KMS-11 (cell line): ENCODE data around the gene HTRA3.

Experiments
- H2AFZ ChIP-seq: fragments of 200-600 bp; sonication (generic); 2 replicates; pipeline ENCODE4 v1.6.1; 2016; ENCODE audit warnings: antibody characterized with exemption, mixed run types, low read depth
- H3K27ac ChIP-seq: fragments of 200-600 bp; sonication (generic); 2 replicates; pipeline ENCODE4 v1.6.1; 2016; ENCODE audit warnings: mild to moderate bottlenecking, mixed run types
- H3K27me3 ChIP-seq: fragments of 200-600 bp; sonication (generic); 2 replicates; pipeline ENCODE4 v1.6.1; 2017; ENCODE audit warnings: mild to moderate bottlenecking, low read depth, mixed run types, moderate library complexity; ENCODE audit not compliant: insufficient read depth
- H3K36me3 ChIP-seq: fragments of 200-600 bp; sonication (generic); 2 replicates; pipeline ENCODE4 v1.6.1; 2017; ENCODE audit warnings: mild to moderate bottlenecking, mixed run types; ENCODE audit not compliant: insufficient read depth
- H3K4me1 ChIP-seq: fragments of 200-600 bp; sonication (generic); 2 replicates; pipeline ENCODE4 v1.6.1; 2016; ENCODE audit warnings: mild to moderate bottlenecking, low read depth, mixed run types; ENCODE audit not compliant: poor library complexity, severe bottlenecking
- H3K4me2 ChIP-seq: fragments of 200-600 bp; sonication (generic); 2 replicates; pipeline ENCODE4 v1.7.0; 2016; ENCODE audit warnings: mild to moderate bottlenecking, mixed run types
- H3K4me3 ChIP-seq: fragments of 200-600 bp; sonication (generic); IDR thresholded peaks from 2 replicates; pipeline ENCODE4 v1.6.1; 2017; ENCODE audit warnings: low read depth, low read length, mixed read lengths; ENCODE audit not compliant: insufficient read depth
- H3K79me2 ChIP-seq: fragments of 200-600 bp; sonication (generic); 2 replicates; pipeline ENCODE4 v1.6.1; 2016; ENCODE audit warnings: low read depth, mixed run types; ENCODE audit not compliant: insufficient read depth
- H3K9ac ChIP-seq: fragments of 200-600 bp; sonication (generic); 2 replicates; pipeline ENCODE4 v1.6.1; 2016; ENCODE audit warnings: mild to moderate bottlenecking, mixed run types
- H4K20me1 ChIP-seq: fragments of 200-600 bp; sonication (generic); 2 replicates; pipeline ENCODE4 v1.6.1; 2016; ENCODE audit warnings: mild to moderate bottlenecking, mixed run types; ENCODE audit not compliant: insufficient read depth
- CTCF ChIP-seq: fragments of 200-600 bp; sonication (generic); conservative IDR thresholded peaks from 2 replicates; pipeline ENCODE4 v1.6.1; 2017; ENCODE audit warnings: low read depth, mild to moderate bottlenecking, antibody characterized with exemption, low read length, moderate library complexity, mixed read lengths

Gene HTRA3

GRCh38 chr4:8230033-8230432 lies 39.5 kb upstream of the HTRA3 start:
- no peak for TF ChIP-seq CTCF
- no peak overlapping the region for H3K27ac ChIP-seq
- no peak overlapping the region for H3K4me2 ChIP-seq
- no peak overlapping the region for H2AFZ ChIP-seq
- H3K9ac ChIP-seq = no peak overlapping the region
- H3K4me1 ChIP-seq = no peaks in the 10 kb centered on the region
- no peaks in the 10 kb centered on the region for H4K20me1 ChIP-seq
- no peaks in the 10 kb centered on the region for H3K79me2 ChIP-seq
- no peaks in the 10 kb centered on the region for H3K36me3 ChIP-seq
- no peaks in the 10 kb centered on the region for H3K27me3 ChIP-seq
- no peak overlapping the region for H3K4me3 ChIP-seq

GRCh38 chr4:8230891-8231290 lies 38.7 kb upstream of the HTRA3 start:
- Histone ChIP-seq H4K20me1 (no peaks in the 10 kb centered on the region), H2AFZ (no peak overlapping the region), H3K27me3 (no peaks in the 10 kb centered on the region), H3K36me3 (no peaks in the 10 kb centered on the region), H3K9ac (no peak overlapping the region), H3K79me2 (no peaks in the 10 kb centered on the region), H3K4me3 (no peak overlapping the region), H3K27ac (no peak overlapping the region), H3K4me2 (no peak overlapping the region), H3K4me1 (no peaks in the 10 kb centered on the region)
- TF ChIP-seq CTCF = no peak

- H3K27ac ChIP-seq = no peak overlapping the region
- H3K79me2 ChIP-seq = no peaks in the 10 kb centered on the region
- no peak overlapping the region for H3K4me3 ChIP-seq
- no peak overlapping the region for H3K4me2 ChIP-seq
- no peak overlapping the region for H2AFZ ChIP-seq
- no peaks in the 10 kb centered on the region for H3K4me1 ChIP-seq
- H3K36me3 ChIP-seq = no peaks in the 10 kb centered on the region
- TF ChIP-seq CTCF = no peak
- H4K20me1 ChIP-seq = no peaks in the 10 kb centered on the region
- H3K9ac ChIP-seq = no peak overlapping the region
- no peaks in the 10 kb centered on the region for H3K27me3 ChIP-seq
Observed at GRCh38 chr4:8231551-8232049, 38.0 kb upstream of the HTRA3 start.

GRCh38 chr4:8232748-8233147 lies 36.8 kb upstream of the HTRA3 start:
- Histone ChIP-seq H3K36me3 (no peaks in the 10 kb centered on the region), H3K4me2 (no peak overlapping the region)

More at GRCh38 chr4:8232748-8233147, 36.8 kb upstream of the HTRA3 start:
- no peak overlapping the region for H3K4me3 ChIP-seq
- H3K4me1 ChIP-seq = no peaks in the 10 kb centered on the region
- no peak overlapping the region for H3K27ac ChIP-seq
- H4K20me1 ChIP-seq = no peaks in the 10 kb centered on the region
- H3K27me3 ChIP-seq = no peaks in the 10 kb centered on the region
- no peaks in the 10 kb centered on the region for H3K79me2 ChIP-seq
- TF ChIP-seq CTCF = no peak
- no peak overlapping the region for H2AFZ ChIP-seq
- no peak overlapping the region for H3K9ac ChIP-seq
